ENCODE measurements around the gene ZDHHC11B.
"Not testable (repeated sequence)": the region's sequence is repeated elsewhere in the genome, so short reads cannot be mapped to it uniquely, and the experiment has no call there.

The ZDHHC11B gene, protein sequence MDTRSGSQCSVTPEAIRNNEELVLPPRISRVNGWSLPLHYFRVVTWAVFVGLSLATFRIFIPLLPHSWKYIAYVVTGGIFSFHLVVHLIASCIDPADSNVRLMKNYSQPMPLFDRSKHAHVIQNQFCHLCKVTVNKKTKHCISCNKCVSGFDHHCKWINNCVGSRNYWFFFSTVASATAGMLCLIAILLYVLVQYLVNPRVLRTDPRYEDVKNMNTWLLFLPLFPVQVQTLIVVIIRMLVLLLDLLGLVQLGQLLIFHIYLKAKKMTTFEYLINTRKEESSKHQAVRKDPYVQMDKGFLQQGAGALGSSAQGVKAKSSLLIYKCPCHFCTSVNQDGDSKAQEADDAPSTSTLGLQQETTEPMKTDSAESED

DNA sequence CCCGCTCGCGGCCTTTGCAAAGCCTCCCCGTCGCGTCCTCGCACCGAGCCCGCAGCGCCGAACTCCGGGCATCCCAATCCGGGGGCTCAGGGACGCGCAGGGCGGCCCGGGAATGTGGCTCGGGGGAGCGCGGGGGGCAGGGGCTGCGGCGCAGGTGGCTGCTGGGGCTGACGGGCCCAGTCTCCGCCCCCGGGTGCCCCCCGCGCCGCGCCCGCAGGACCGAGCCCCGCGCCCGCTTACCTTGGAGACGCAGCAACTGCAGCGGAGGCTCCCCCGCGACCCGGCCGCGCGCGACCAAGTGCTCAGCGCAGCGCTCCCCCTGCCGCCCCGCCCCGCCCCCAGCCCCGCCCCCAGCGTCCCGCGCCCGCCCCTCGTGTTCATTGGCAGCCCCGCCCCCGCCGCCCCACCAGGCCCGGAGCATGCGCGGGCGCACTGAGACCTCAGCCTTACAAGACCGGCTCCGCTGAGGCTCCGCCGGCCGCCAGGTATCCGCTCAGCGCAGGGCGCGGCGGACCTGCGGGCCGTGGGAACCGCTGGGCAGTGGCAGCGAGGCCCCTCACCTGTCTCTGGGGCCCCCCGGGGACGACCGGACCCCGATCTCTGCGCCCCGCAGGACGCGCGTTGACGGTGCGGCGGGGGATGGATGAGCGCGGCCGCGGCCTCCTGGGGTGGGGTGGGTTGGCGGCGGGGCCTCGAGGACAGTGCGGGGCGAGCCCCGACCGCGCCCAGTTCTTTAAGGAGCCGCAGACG lies at the start of gene ZDHHC11B:
Gene ZDHHC11B (minus strand): TSS at position 302 of the 750 bp plus-strand sequence. CDS start 17,810 bp downstream, outside the sequence.
- peak; percentile 95 for DNase-seq

DNA sequence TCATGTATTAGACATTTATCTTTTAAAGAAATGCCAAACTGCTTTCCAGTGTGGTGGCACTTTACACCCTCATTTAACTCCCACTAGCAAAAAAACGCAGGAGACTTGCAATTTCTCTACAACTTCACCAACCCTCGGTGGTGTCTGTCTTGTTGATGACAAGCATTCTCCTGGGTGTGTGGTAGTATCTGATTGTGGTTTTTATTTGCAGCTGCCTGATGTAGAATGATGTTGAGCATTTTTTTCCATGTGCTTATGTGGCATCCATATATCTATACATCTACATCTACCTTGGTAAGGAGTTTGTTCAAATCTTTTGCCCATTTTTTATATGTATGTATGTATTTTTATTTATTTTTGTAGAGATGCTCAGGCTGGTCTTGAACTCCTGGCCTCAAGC lies 49.5 kb upstream of the ZDHHC11B start:
- DNase-seq, result not testable (repeated sequence)

DNA sequence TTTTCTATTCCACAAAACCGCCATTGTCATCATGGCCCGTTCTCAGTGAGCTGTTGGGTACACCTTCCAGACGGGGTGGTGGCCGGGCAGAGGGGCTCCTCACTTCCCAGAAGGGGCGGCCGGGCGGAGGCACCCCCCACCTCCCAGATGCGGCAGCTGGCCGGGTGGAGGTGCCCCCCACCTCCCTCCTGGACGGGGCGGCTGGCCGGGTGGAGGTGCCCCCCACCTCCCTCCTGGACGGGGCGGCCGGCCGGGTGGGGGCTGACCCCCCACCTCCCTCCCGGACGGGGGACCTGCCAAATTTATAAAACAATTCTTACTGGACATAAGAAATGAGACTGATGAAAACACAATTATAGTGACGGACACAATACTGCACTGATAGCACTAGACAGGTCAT lies 43.7 kb upstream of the ZDHHC11B start:
- DNase-seq, result not testable (repeated sequence)

DNA sequence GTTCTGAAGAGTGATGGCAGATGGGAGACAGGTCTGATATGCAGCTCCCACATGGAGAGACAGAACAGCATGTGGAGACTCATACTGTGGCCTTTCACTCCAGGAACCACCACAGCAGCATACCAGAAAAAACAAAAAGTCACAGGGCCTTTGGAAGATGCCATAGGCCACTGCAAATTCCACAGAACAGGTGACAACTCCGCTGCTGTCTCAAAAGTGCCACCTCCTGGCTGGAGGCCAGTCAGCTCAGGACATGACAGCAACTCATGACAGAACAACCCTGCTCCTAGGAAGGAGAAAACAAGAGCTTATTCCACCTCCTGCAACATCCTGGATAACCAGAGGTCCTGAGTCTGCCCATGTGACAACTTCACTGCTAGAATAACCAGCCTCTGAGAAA lies 41.0 kb upstream of the ZDHHC11B start:
- not testable (repeated sequence) for DNase-seq

DNA sequence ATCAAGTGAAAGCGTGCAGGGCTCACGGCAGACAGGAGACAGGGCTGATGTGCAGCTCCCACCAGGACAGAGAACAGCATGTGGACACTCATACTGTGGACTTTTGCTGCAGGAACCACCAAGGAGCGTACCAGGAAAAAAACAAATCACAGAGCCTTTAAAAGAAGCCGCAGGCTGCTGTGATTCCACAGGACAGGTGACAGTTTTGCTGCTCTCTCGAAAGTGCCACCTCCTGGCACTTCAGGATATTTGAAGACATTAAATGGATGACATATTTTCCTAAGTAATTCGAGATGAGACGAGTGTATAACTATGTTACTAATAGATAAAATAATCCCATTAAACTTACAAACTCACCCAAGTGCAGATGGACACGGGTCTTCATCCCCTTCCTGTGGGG lies 37.0 kb upstream of the ZDHHC11B start:
- no peak for DNase-seq

DNA sequence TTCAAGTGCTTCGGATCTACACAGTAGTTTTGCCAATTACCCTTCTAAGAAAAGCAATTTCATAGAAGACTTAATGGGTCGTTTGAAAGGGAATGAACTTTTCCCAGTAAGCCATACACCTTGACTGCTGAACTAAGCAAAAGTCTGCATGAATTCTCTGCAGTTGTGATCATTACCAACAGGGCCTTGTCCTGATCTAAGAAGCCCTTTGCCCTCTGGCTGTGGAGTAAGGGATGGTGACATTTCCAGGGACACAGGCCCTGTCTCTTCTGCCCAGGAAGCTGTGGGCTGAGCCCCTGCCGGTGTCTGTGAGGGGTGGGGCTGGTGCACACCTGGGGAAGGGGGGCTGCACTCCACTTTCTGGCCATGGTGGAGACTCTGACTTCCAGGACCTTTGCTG lies 35.7 kb upstream of the ZDHHC11B start:
- no peak for DNase-seq

DNA sequence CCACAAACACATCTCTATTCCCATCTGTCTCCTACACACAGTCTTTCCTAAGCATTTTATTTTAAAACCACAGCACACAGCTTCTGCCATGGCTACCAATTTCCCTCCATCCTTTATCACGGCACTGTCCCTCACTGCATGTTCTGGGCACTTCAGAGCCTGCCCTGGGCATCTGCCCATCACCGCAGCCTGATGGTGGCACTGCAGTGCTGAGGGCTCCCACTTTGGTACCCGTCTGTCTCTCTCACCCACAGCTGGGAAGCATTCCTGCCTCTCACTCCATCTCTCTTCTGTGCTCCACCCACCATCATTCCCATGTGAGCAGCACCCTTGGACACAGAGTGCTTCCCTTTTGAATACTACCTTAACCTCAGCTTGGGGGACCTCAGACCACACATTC lies 34.5 kb upstream of the ZDHHC11B start:
- DNase-seq, result no peak

DNA sequence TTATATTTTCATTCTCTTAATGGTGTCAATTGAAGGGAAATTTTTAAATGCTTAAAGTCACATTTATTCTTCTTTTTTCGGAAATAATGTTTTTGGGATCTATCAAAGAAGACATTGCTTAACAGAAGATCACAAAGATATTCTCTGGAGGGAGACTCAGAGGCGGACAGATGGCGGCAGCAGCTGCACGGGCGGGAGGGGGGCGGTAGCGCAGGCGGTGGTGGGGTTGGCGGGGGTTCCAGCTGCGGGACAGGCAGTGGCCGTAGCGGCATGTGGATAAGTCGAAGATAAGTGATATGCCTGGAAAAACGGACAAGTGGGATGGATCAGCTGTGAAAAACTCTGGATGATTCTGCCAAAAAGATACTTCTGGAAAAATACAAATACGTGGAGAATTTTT lies 31.6 kb upstream of the ZDHHC11B start:
- DNase-seq, result no peak

DNA sequence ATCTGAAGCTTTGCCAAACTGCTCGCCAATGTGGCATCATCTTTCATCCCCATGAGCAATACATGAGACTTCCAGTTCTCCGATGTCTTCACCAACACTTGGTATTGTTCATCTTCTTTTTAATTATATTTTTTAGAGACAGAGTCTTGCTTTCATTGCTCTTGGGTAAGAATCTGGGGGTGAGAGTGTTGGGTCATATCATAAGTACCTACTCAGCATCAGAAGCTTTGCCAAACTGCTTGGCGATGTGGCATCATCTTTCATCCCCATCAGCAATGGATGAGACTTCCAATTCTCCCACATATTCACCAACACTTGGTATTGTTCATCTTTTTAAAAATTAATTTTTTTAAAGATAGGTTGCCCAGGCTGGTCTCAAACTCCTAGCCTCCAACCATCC lies 30.9 kb upstream of the ZDHHC11B start:
- no peak for DNase-seq

DNA sequence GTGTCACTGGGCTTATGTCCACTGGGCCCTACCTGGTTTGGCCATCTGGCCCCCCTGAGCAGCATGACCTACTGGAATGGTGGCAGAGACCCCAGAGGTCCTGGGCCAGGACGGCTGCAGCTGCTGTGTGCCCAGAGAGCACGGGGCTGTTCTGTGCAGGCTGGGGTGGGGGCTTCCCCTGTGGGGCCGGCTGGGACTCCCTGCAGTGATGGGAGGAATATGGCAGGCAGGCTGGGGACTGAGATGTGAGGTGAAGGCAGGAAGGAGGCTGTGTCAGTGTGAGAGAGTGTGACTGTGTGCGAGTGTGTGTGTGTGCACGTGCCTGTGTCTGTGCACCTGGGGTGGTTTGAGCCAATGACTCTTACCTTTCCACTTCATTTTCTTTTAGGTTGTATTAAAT lies 29.0 kb upstream of the ZDHHC11B start:
- DNase-seq, result not testable (repeated sequence)

DNA sequence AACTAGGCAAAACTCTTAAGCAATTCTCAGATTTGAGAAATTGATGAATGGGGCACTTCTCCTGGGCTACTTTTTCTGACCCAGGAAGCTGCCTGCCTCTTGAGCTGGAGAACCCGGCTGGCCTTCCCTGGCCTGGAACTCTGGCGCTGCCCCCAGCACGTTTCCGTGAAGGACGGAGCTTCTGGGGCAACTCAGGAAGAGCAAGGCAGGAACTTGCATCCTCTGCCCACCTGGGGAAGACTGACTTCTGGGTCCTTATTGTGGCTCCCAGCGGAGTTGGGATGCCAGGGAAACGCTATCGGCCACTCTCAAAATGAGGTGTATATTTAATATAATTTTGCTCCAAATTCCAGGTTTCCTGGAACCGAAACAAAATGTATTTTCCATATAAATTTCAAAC lies 26.9 kb upstream of the ZDHHC11B start:
- DNase-seq, result not testable (repeated sequence)

DNA sequence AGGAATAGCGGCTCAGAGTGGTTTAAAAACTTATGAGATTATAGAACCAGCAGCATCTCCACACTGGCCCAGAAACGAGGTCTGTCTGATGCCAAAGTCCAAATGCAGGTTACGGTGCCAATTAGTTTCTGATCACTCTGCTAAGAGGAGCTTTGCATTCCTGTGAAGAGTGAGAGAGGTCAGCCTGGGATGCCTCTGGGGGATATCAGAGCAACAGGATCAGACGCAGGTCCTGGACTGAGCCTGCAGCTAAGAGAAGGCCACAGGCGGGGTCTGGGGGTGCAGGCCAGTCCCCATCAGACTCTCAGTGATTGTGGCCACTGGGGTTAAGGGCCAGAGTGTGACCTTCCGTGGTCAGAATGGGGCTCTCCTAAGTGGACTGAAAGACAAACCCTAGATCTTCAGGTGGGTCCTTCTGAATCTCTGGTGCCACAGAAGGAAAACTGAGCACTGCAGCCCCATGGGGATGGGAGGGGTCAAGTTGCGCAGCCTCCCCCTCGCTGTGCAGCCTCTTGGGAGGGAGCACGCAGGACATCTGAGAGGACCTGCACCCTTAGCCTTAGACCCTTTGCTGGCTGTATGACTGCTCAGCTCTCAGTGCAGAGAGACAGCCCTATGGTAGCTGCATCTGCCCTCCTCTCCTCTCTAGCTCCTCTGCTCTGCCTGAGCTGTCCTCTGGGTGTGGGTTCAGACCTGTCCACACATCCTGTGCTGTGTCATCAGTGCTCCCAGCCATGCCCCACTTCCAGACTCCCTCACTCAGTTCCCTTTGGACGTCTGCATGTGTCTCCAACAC lies 23.4 kb upstream of the ZDHHC11B start:
- DNase-seq, result not testable (repeated sequence)

DNA sequence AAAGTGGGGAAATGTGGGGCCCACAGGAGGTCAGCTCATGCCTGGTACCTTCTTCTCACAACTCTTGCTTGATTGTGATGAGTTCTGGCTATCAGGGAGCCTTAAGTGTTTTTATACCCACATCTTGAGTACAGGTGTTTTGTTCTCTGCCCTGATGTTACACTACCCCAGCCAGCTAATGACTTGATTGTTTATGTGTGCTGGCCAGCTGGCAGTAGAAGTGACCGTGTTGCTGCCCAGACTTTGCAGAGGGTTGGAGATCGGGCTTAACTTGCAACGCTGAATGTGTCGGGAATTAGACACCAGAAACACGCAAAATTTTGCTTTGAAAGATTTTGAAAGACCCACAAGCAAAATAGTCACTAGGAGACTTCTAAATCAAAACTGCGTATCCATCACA lies 16.9 kb upstream of the ZDHHC11B start:
- no peak for DNase-seq

DNA sequence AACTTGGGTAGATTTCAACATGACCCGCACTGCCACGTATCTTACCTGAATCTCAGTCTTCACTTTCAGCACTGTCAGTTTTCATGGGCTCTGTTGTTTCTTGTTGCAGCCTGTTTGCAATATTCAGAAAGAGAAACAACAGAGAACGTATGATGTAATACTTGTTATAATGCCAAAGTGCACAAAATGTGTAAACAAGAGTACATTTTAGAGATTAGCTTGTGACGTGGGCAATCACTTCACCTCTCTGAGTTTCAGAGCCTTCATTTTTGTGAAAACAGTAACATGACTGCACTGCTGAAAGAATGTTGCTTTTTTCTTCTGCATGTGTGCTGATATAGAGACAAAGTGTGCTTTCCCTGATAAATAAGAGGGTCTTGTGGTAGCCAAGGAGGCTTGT lies 16.5 kb upstream of the ZDHHC11B start:
- not testable (repeated sequence) for DNase-seq

DNA sequence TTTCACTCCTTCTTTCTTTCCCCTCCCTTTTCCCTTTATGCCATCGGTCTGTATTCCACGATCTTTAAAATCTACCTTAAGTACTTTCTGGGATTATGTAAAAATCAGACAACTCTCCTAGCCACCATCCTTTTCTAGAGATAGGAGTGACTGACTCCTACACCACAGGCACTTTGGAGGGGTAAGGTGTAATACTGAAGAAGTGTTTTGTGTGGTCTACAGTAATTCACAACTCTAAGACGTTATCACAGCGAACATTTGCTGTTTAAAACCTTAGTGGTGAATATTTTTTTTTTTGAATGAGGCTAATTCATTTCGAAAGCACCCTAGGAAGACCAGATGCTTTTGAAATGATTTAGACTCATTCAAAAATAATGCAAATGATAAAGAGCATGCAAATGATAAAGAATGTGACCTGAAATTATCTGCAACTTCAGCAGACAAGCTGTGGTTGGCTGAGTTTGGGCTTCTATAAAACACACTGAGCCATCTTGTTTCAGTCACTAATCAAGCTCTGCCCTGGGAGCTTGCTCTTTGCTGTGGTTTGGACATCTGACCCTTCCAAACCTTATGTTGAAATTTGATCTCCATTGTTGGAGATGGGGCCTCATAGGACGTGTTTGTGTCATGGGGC lies 14.1 kb upstream of the ZDHHC11B start:
- DNase-seq, result not testable (repeated sequence)

DNA sequence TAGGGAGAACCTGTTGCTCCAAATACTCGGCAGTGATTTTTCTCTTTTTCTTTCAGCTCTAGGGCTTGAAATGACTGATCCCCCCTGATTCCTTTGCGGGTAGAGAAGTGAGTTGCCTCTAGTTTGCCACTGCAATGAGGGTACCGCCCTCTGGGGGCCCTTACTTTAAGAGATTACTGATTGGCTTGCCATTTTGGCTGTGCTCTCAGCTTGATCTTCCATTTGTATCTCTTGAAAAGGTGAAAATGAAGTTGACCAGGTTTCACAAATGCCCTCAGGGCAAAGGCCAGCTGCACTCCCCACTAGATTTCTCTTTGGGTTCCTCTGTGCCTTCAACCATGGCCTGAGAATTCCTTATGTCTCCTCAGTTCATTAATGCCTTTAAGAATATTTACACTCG lies 13.5 kb upstream of the ZDHHC11B start:
- DNase-seq, result not testable (repeated sequence)

DNA sequence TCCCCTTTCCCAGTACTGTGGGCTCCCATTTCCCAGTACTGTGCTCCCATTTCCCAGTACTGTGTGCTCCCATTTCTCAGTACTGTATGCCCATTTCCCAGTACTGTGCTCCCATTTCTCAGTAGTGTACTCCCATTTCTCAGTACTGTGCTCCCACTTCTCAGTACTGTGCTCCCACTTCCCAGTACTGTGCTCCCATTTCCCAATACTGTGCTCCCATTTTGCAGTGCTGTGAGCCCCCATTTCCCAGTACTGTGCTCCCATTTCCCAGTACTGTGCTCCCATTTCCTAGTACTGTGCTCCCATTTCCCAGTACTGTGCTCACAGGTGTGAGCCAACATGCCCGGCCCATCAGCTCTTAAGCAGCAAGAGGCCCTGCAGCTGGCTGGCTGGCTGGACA lies 11.3 kb upstream of the ZDHHC11B start:
- not testable (repeated sequence) for DNase-seq

DNA sequence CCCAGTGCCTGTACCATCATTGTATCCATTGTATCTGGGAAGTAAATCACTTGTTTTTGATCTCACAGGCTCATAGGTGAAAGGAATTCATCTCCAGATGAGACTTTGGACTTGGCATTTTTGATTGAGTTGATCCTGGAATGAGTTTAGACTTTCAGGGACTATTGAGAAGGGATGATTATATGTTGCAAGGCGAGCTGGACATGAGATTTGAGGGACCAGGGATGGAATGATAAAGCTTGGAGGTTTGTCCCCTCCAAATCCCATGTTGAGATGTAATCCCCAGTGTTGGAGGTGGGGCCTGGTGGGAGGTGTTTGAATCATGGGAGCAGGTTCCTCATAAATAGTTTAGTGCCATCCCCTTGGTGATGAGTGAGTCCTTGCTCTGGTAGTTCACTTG lies 10.4 kb upstream of the ZDHHC11B start:
- DNase-seq, result not testable (repeated sequence)

DNA sequence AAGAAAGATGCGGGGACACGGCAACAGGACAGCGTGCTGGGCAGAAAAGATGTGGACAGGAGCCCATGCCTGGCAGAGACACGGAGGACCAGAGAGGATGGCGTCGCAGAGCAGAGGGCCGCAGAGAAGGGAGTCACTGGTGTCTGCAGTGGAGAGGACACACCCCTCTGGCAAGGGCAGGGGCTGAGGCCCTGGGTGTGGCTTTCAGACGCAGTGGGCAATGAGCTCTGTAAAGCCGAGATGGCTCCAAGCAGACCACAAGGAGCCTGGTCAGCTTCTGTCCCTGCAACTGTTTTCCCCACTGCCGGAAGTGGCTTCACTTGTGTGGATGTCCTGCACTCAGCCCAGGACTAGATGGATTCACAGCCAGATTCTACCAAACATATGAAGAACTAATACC lies 4.2 kb upstream of the ZDHHC11B start:
- DNase-seq, result not testable (repeated sequence)

DNA sequence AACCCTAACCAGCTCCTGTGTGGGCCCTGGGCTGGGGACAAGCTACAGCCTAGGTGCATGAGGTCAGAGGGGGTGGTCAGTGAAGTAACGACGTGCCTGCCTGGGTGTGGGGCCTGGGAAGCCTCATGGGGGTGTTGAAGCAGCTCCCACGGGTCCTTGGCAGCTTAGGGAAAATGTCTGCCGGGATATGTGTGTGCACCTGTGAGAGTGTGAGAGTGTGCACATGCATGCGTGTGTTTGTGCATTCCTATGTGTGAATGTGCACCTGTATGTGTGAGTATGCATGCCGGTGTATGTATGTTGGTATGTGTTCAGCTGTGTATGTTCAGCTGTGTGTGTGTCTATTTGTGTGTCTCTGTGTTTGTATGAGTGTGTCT lies 3.3 kb upstream of the ZDHHC11B start:
- not testable (repeated sequence) for DNase-seq

DNA sequence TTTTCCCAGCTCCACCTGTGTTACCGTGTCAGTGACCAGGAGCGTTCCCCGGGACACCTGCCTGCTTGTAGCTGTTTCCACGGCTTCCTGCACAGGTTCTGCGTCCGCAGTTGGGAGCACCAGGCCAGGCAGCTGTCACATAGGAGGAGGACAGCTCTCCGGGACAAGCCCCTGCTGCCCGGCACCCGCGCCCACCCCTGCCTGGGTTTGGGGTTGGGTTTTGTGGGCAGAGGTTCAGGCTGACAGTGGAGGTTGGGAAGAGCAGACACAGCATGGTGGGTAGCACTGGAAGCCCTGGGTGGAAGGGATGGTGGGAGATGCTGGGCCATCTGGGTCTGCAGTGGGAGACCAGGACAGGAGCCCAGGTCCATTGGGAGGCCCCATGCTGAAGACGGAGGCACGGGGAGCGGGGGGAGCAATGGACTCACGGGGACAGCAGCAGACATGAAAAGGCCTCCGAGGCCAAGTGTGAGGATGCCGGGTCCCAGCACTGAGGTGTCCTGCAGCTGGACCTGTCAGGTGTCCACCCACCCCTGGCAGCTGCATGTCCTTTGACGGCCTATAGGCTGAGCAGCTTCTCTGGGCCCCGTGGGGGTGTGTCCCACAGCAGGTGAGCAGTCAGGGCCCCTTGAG lies 2.8 kb upstream of the ZDHHC11B start:
- DNase-seq, result not testable (repeated sequence)

DNA sequence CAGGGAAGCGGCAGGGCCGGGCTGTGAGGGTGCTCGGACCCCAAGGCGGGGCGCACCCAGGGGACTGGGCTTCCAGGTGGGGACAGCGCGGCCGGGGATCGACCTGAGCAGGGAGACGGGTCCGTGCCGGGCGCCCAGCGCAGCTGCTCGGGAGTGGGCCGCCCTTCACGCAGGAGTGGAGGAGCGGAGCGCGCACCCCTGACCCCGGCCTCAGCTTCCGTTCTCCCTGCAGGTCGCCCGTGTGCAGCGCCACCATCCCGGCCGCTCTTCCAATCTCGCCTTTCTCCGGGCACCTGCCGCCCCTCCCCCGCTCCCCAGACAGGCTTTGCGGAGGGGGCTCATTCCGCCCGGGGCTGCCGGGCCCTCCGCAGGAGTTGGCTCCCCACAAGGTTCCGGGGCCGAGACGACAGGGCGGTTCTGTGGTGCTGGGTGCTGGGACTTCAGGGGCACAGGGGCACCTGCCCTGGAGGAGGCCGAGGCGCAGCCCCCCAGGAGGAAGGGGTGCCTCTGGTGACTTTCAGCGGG lies 714 bp upstream of the ZDHHC11B start:
- peak; percentile 20 for DNase-seq

All from activated naive CD4-positive, alpha-beta T cell treated with Interleukin-2 at 50 U/mL for 16 hours (primary cell).